ENCODE measurements around the gene MYO7A.

MYO7A gene

DNA sequence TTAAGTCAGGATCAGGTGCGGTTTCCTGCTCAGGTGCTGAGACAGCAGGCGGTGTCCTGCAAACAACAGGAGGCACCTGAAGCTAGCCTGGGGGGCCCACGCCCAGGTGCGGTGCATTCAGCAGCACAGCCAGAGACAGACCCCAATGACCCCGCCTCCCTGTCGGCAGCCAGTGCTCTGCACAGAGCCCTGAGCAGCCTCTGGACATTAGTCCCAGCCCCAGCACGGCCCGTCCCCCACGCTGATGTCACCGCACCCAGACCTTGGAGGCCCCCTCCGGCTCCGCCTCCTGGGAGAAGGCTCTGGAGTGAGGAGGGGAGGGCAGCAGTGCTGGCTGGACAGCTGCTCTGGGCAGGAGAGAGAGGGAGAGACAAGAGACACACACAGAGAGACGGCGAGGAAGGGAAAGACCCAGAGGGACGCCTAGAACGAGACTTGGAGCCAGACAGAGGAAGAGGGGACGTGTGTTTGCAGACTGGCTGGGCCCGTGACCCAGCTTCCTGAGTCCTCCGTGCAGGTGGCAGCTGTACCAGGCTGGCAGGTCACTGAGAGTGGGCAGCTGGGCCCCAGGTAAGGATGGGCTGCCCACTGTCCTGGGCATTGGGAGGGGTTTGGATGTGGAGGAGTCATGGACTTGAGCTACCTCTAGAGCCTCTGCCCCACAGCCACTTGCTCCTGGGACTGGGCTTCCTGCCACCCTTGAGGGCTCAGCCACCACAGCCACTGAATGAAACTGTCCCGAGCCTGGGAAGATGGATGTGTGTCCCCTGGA, at the start of gene MYO7A:
Gene MYO7A (plus strand): TSS at position 327 of the 772 bp plus-strand sequence. CDS start 2,389 bp downstream, outside the sequence.
- no peak for DNase-seq

DNA sequence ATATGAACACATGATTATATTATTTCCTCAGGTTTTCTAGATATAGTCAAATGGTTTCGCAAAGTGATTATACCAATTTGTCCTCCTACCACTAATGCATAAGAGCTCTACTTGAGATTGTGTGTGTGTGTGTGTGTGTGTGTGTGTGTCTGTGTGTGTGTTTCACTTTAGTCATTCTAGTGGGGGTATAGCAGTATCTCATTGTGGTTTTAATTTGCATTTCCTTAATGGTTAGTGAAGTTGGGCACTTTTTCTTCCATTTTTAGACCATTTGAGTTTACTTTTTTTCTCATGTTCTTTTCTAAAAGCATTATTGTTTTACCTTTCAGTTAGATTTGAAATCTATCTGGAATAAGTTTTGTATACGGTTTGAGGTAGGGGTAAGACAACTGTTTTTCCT, 48.4 kb upstream of the MYO7A start:
- no peak for DNase-seq

DNA sequence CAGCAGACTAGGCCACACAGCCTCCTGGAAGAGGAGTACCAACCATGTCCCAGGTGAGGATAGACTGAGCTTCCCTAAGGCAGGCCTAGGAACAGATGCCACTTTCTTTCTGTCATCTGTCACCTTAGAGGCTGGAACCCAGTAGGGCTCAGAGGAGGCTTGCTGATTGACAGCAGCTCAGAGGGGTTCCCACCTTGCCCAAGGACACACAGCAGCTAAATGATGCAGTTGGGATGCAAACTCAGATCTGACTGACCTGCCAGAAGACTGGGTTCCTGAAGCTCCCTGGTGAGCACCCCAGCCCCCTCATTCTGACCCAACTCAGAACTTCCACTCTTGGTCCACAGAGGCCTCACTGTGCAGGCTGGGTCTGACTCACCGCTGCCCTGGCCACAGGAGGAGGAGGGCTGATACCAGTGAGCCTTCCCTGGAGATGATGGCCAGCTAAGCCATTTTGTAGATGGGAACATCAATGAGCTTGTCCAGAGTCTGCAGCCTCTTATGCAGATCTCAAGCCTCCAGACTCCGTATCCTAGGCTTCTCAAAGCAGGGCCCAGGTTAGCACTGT, 47.3 kb upstream of the MYO7A start:
- peak; percentile 31 for DNase-seq

DNA sequence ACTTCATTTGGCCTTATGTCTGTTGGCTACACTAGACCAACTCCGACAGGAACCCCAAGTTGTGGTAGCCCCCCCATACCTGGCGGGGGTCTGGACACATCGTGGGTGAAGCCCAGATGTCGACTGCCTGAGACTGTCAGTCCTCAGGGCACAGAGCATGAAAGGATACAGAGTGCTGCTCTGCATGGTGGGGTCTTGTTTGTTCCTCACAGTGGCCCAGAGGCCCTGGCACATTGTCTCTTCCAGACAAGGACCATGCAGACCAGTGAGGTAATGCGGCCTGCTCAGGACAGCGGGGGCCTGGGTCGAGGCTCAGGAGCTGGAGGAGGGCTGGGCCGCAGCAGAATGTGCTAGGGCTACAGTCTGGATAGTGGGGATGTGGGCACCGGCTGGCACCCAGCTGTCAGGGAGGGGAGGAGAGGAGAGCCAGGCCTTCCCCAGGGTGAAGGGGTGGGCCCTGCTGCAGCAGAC, 46.6 kb upstream of the MYO7A start:
- no peak for DNase-seq

DNA sequence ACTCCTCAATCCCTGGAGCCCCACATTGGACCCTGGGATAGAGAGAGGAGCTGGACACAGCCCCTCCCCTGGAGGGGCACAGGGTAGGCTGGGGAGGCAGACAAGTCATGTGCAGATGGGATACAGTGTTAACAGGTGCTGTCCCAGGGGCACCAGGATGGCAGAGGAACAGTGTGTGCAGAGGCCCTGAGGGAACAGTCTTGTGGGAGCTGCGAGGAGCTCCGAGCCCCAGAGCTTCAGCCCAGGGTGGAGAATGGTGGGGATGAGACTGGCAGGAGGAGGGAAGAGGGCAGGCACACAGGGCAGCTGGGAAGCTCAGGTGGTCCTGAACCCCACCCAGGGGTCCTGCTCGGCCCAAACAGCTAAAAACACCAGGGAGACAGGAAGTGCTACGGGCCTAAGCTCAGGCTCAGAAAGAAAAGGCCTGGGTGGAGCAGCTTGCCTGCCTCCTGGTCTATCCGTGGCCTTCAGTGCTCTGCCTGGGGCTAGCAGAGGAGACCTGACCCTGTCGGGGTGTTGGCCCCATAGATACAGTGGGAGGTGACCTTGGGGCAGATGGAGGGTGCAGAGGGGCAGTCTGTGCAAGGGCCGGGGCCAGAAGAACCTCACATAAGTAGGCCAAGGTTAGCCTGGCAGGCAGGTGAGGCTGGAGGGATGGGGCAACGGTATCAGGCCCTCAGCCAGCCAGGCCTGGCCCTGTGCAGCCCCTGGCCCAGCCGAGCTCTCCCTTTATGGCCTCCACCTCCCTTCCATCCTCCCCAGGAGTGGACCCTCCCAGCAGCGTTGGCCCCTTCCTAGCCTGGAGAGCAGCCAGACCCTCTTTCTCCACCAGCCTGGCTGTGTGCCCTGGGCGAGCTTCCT, 45.8 kb upstream of the MYO7A start:
- no peak for DNase-seq

DNA sequence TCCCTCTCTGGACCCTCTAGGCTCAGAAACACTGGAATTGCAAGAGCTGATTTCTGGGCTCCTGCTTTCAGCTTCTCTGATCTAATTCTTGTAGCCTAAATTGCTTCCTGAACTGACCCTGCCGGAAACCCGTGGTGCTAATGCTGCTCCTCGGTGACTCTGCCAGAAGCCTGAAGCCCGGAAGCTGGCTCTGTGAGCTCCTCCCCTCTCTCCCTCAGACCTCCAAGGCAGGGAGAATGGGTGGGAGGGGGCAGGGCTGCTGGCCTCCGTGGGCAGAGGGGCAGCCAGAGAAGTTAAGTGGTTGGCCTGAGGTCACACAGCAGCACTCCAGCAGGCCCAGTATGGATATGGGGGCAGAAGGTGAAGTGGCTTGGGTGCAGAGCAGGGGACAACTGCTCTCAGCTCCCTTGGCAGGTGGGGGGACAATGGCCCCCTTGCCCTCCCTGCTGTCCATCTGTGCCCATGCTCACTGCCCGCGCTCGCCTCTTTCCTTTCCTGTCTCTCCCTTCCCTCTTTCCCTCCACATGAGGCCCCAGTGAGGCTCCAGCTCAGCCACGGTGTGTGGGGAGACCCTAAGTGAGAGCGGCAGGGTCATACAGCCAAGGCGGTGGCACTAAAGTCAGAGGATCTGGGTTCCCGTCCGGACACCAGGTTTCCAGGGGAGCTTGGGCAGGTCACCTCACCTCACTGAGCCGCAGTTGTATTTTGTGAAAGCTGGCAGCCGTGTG, 45.0 kb upstream of the MYO7A start:
- no peak for DNase-seq

DNA sequence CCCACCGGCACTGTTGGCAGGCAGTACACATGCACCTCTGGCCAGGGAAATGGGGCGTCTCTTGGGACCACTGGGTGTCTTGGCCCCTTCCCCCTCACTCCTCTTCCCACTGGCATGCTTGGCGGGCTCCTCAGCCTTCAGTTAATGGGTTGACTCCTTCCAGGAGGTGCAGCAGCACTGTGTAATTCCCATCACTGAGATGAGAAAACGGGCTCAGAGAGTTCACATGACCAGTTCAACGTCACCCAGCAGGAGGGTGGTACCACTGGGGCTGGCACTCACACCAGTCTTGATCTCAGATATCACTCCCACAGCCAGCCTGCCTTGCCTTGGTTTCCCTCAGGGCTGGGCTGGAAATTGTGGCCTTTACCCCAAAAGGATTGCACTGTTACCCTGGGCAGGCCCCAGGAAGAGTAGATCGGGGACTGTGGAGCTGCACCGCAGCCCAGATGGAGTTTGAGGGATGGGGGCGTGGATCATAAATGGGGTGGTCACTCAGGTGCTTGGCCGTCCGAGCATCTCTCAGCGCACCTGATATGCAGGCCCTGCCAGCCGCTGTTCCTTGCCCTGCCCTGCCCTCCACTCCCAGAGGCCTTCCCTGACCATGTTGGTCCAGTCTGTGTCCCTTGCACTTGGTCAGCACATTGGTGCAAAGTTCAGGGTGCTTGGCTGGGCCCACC, 44.3 kb upstream of the MYO7A start:
- no peak for DNase-seq

DNA sequence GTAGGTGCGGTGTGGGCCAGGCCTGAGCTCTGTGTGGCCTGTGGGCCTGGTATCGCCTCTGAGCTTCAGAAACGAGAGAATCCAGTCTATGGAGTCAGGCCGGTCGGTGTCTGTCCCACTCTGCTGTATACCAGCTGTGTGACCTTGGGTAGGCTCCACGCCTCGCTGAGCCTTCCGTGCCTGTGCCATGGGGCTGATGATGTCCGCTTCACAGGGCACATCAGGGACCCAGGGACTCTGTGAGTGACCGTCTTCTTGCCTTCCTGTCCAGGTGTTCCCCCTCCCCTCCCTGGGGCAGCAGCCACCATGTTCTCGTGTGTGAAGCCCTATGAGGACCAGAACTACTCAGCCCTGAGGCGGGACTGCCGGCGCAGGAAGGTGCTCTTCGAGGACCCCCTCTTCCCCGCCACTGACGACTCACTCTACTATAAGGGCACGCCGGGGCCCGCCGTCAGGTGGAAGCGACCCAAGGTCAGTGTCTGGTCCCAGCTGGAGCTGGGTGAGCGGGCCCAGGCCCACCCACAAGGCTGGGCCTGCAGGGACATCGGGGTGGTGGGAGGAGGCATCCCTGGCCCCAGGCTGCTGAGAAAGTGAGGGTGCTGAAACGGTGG, 43.4 kb upstream of the MYO7A start:
- no peak for DNase-seq

DNA sequence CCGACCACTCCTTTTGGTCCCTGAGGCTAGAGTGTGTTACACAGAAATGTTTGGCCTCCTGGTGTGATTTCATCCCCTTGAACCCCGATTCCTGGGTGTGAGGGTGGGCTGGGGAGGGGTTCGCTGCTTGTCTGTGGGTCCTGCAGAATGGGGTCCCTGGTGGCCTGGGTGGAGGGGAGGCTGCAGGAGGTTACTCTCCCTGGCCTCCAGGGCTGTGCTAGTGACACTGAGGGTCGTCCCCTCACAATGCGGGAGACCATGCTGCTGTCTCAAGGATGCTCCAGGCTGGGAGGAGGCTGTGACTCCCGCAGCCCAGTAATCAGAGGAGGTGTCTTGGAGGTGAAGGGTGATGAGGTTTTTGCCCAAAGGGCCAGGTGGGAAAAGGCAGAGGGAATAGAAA, 42.4 kb upstream of the MYO7A start:
- DNase-seq: no peak

DNA sequence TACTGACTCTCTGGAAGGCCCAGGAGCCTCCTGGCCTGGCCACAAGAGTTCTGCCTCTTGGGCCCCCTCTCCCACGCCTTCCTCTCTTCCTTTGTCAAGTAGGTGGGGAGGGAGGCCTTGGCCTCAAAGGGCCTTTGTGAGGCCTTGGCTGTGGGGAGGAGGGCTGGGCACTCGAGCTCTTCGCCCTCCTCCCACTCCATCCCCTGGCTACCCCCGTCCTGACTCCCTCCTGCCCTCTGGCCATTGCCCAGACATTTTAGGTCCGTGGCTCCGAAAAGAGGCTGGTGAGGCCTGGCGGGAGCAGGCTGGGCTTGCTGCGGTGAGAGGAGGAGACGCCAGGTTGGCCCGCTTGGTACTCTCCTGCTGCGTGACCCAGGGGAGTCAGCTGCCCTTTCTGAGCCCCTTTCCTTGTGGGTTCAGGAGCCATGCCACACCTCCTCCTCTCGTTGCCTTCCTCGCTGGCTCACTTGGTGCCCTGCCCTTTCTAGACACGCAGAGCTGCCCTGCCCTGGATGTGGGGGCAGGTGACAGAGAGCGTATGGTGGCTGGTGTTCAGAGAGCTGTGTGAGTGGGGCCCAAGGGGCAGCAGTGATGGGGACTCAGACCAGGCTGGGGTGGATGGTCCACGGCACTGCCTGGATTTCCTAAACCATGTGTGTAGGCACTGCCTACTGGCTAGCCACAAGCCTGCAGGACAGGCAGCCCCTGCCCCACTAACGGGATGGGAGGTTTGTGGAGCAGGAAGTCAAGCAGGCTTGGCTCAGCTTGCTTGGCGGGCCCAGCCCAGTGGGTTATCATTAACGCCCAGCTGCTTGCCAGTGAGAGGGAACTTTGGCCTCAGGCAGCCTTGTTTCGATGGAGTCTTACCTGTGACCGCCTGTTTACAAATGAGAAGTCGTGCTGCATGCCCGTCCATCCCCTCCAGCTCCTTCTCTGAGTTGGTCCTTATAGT, 41.2 kb upstream of the MYO7A start:
- no peak for DNase-seq

DNA sequence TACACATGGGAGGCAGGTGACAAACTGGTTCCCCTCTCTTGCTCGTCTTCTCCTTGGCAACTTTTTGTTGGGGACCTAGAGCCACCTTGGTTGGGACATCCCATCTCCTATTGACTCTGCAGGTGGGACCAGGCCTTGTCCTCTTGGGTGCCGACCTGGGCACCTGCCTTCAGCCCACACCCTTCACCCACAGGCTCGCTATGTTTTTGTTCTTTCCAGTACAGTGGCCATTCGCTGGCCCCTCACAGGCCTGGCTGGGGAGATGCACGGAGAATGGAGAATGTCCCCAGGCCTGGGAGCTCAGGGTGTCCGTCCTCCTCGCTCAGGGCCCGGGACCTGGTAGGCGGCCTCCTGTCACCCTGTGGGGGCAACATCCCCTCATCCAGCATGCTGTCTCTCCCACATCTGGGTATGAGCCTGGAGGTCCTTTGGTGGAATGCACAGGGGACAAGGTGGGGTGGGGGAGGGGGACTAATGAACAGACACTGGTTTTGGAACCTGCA, 40.3 kb upstream of the MYO7A start:
- no peak for DNase-seq

DNA sequence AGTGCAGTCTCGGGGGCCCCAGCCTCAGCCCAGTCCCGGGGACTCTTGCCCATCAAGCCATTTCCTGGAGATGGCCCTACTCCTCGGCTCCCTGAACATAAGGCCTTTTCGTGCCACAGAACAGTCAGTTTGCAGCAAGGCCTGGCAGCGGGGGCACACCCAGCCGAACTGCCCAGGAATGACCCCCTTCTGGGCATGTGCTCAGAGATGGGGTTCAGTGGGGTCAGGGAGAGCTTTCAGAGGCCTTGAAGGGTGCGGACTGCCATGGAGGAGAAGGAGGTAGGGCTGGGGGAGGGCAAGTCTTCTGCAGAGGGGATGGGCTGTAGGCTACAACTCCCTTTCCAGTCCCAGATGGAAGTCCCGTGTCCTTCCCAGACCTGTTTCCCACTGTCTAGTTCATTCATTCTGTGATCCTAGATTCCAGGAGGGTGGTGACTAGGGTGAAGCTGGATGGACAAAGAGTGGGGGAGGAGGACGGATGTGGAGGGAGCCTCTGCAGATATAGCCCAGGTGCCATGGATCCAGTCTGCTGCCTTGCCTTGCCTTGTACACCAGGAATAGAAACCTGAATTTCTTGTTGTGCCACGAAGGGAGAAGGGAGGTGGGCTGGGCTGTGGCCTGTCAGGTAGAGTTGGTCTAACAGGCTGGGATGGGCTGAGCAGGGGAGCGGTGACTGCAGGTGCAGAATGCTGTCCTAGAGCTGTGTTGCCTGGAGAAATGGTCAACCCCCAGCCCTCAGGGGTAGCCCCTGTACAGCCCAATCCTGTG, 39.6 kb upstream of the MYO7A start:
- DNase-seq: no peak

DNA sequence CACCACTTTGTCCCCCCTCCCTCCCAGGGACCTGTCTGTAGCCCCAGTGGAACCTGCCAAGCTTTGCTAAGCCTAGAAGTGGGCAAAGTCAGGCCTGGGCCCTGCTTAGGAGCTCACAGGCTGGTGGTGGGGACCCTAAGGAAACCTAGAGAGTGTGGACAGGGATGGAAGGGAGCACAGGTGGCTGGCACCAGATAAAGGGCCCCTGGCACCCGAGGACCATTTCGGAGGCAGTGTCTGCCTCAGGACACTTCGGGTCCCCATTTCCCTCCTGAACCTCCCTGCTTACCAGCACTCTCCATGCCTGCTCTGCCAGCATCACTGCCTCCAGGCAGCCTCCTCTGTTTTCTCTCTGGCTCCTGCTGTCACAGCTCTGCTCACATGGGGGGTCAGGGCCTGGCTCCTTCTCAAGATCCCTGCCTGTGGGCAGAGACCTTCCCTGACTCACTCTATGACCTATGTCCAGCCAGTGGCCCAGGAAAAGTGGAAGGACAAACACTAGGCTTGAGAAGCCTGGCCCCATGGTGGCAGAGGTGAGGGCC, 39.0 kb upstream of the MYO7A start:
- DNase-seq: no peak

DNA sequence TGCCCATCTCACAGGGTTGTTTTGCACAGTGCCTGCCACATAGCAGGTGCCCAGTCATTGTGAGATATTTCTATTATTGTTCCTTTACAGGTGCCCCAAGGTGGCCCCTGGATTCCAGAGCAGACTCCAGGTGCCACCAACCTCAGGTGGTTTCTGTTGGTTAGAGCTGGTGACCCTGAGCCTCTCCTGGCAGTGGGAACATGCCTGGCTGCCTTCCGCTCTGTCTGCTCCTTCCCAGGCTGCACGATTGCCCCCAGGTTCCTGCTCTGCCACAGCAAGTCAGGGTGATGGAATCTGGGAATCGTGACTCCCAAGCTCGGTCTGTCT, 38.0 kb upstream of the MYO7A start:
- no peak for DNase-seq

DNA sequence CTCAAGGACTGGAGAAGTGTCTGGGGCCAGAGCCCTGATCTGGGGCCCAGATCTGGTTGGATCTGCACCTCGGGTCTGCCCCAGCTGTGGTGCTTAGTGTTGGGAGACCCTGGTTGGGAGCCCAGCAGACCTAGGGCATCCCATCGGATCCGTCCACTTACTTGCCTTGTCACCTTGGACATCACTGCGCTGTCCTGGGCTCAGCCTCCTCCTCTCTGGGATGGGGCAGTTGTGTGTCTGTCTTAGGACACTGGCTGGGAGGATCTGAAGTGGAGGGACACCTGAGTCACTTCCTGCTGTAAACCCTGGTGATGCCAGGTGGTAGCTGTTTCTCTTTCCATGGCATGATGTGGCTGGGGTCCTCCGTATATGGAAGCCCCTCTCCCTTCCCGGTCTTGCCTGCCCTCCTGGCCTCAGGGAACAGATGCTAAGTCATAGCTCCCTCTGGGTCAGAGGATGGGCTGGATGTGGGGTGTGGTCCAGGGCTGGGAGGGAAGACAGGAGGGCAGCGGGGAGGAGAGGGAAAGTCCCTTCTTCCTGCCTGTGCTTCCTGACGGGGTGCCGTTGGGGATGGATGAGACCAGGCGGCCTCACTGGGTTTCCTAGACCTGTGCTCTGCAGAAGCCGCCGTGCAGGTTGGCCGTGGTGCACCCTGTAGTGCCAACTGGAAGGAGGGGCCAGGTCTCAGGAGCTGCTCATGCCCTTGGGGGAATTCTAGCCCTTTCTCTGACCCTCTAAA, 37.5 kb upstream of the MYO7A start:
- DNase-seq: no peak

DNA sequence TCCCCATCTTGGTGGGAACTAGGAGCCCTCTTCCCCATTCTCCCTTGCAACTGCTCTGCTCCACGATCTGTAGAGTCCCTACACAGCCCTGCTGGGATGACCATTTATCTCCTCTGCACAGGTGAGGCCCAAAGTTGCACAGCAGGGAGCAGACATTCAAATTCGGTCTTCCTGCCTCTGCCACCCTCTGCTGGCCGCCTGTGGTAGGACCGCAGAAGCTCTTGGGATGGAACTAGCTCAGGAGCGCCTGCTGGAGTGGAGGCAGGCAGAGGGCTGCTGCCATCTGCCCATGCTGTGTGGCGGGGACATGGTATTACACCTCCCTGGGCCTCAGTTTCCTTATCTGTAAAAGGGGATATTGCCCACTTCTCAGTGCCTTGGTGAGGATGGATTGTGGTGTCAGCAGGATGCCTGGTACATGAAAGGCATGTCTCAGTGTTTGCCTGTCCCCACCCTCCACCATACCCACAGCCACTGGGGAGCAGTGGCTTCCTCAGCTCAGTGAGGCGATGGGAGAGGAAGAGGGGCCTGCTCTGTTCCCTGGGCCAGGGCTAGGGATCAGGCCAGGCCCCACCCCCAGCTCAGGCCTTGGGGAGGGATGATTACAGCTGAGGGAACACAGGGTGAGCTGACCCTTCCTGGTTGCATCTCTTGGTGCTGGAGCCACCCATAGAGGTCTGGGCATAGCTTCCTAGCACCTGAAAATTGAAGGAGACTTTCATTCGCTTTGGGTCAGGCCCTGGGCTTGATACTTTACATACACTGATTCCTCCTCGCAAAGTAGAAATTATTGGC, 36.7 kb upstream of the MYO7A start:
- DNase-seq: peak; percentile 67

DNA sequence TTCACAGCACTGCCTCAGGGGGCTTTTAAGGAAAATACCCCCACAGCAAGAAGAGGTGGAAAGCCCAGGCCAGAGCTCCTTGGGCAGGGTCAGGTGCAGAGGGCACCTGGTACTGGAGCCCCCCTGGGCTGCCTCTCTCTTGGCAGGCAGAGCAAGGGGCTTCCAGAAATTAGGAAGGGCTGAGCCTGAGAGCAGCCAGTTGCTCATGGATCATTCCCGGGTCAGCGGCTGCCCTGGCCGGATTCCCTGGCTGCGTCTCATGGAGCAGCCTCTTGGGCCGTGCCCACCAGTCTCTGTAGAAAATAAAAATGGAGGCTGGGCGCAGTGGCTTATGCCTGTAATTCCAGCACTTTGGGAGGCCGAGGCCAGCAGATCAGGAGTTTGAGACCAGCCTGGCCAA, 35.7 kb upstream of the MYO7A start:
- no peak for DNase-seq
